HG03139 (cell line): ENCODE results near the gene SLC49A3.
"Not testable (repeated sequence)": the region's sequence is repeated elsewhere in the genome, so short reads cannot be mapped to it uniquely, and the experiment has no call there.

Experiments used
- ATAC-seq: cut with Tn5 transposase; IDR thresholded peaks from one replicate; pipeline ENCODE4 v1.9.1; 2021; ENCODE audit not compliant: unreplicated experiment

Gene SLC49A3

DNA sequence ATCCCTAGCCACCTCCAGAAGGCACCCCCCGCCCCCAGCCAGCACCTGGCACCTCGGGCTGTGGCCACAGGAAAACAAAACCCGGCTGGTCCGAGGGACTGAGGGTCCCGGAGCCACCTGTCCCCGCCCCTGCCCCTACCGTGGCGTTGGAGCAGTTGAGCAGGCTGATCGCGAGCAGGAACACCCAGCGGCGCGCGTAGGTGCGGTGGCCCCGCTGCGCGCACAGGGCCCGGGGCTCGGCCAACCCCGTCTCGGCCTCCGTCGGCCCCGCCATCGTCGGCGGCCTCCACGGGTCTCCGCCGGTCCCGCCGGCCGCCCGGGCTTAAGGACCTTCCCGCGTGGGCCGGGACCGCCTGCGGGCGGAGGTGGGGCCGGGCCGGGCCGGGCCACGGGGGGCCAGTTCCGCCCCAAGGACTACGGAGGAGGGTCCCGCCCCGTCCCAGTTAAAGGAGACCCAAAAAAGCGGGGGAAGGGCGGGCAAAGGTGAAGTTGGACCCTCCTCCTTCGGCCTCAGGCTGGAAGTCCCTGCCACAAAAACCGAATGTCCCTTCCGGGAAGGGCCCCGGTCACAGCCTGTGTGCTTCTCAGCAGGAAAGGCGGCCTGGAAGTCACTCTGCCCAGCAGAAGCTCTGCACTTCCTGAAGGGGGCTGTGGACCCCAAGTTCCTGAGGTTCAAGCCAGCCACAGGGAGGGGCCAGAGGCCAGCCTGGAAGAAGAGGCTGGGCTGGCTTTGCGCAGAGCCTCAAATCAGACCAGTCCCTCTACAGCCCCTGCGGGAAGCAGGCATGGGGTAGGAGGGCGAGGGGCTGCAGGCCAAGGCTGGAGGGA is at the start of gene SLC49A3:
TSS of gene SLC49A3 (minus strand) at position 298 of the 828 bp plus-strand sequence. CDS start at position 274, 24 bp downstream.
- ATAC-seq, result no peak

DNA sequence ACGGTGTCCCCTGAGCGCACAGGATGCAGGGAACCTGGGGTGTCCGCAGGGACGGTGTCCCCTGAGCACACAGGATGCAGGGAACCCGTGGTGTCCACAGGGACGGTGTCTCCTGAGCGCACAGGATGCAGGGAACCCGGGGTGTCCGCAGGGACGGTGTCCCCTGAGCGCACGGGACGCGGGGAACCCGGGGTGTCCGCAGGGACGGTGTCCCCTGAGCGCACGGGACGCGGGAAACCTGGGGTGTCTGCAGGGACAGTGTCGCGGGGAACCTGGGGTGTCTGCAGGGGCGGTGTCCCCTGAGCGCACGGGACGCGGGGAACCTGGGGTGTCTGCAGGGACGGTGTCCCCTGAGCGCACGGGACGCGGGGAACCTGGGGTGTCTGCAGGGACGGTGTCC is 47.6 kb upstream of the SLC49A3 start:
- ATAC-seq, result not testable (repeated sequence)

DNA sequence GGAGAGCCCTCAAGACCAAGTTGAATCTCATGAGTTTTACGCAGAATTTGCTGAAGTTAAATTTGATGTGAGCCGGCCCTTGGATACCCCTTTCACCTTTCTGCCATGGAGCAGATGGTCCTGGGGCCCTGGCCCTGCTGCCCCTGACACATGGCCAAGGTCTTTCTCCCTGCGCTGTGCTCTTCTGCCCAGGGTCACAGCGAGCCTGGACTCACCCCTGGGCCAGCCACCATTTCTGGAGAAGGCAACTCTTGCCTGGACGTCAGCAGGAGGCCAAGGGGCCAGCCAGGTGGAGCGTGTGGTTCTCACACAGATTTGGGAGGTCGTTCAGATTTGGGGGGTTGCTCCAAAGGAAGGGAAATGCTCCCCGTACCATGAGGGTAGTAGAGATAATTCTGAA is 46.6 kb upstream of the SLC49A3 start:
- no peak for ATAC-seq

DNA sequence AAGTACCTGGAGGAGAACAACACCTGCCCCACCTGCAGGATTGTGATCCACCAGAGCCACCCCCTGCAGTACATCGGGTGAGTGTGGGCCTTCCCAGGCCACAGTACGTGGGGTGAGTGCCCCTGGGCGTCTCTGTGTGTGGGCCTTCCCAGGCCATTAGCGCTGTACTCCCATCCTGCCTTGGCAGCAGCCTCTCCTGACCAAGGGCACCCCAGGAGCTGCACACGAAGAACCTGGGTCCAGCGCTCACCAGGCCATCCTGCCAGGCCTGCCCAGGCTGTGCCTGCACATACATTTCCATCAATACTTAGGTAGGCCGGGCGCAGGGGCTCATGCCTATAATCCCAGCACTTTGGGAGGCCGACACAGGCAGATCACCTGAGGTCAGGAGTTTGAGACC is 46.0 kb upstream of the SLC49A3 start:
- no peak for ATAC-seq

DNA sequence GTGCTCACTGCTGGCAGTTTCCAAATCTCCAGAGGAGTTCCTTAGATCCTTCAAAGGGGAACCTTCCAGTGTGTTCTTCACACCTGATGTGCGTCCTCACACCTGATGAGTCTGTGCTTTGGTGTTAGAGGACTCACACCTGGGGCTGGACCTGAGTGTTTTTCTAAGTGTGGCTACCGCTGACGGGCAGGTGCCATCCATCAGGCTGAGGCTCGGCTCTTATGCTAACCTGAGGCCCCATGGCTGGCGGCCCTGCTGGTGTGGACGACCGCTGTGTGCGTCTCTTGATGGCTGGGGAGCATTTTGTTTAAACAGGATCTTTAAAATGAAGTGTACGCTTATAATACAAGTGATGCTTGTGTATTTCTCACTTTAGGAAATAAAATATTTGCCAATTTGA is 45.1 kb upstream of the SLC49A3 start:
- no peak for ATAC-seq

DNA sequence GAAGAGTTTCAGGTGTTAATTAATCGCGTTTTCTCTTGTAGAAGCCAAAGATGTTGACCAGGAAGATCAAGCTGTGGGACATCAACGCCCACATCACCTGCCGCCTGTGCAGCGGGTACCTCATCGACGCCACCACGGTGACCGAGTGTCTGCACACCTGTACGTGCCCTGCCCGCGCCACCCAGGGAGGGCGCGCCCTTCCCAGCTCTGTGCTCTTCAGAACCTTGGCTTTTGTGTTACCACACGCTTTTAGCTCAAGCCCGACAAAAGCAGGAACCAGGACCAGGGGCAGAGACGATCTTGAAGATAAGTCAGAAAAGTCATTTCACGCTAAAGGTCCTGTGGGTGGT is 44.7 kb upstream of the SLC49A3 start:
- no peak for ATAC-seq

DNA sequence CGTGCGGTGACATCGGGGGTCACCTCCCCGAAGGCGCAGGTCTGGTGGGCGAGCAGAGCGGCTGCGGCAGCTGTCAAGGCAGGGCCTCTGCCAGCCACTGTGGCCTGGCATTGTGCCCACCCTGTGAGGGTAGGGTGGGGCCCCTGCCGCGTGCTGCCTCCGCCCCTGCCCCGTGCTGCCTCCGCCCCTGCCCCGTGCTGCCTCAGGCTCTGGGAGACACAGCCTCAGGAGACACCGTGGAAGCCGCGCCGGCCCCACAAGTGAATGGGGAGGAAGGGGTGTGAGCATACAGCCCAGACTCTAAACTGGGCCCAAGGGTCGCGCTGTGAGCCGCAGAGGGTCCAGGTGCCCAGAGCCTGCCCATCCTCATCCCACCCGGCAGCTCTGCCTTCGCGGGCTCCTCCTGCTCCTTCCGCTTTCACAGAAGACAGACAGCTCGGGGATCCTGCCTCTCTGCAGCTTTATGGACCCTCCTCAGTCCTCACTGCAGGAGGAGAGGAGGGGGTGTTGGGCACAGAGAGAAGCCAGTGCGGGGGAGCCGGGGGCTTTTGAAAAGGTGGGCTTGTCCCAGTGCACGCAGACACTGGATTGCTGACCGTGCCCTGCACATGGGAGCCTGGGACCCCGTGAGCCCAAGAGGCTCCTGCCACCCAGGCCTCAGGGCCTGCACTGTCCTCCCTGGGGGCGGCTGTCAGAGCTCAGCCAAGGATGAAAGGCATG is 44.1 kb upstream of the SLC49A3 start:
- ATAC-seq, result no peak

DNA sequence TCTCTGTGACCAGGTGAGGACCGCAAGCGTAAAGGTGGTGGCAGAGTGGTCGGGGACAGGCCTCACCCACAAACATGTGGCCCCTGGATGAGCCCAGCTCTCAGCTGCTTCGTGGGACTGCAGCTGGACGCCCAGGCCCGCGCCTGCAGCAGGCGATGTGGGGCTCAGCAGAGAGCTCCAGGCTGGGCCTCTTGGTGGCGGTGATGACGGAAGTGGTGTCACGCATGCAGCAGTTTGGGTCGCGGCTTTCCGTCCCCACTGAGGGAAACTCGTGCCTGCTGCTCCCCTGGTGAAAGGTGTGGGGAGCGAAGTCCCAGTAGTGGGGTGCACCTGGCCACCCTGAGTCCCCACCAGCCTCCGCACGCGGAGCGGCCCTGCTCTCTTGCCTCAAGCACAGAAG is 43.5 kb upstream of the SLC49A3 start:
- no peak for ATAC-seq

DNA sequence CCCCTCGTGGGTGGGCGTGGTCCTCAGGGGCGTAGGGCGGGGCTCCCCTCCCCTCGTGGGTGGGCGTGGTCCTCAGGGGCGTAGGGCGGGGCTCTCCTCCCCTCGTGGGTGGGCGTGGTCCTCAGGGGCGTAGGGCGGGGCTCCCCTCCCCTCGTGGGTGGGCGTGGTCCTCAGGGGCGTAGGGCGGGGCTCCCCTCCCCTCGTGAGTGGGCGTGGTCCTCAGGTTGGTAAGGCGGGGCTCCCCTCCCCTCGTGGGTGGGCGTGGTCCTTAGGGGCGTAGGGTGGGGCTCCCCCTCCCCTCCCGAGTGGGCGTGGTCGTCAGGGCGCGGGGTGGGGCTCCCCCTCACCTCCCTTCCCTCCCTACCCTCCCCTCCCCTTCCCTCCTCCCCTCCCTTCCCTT is 43.0 kb upstream of the SLC49A3 start:
- ATAC-seq, result not testable (repeated sequence)

DNA sequence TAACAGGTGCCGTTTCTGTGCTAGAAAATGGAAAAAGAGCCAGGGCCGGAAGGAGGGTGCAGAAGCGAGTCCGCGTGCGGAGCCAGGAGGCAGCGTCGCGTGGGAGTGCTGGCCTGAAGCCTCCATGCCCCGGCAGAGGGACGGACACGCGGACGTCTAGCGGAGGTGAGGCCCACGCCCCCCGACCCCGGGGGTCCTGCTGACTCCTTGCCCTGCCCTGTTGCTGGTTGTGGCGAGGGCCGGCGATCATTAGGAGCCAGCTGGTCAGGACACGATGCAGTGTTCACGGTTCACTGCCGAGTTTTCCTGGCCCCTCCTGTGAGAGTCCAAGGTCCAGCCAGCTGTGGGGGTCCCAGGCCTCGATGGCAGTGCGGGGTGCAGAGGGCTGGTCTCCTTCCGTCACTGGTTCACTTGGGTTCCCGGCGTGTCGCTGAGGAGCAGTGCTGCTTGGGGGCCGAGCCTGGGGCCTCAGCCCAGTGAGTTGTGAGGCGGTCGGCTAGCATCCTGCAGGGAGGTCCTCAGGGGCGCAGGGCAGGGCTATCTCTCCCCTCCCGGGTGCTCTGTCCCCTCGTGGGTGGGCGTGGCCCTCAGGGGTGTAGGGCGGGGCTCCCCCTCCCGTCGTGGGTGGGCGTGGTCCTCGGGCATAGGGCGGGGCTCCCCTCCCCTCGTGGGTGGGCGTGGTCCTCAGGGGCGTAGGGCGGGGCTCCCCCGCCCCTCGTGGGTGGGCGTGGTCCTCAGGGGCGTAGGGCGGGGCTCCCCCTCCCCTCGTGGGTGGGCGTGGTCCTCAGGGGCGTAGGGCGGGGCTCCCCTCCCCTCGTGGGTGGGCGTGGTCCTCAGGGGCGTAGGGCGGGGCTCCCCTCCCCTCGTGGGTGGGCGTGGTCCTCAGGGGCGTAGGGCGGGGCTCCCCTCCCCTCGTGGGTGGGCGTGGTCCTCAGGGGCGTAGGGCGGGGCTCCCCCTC is 42.3 kb upstream of the SLC49A3 start:
- ATAC-seq, result not testable (repeated sequence)

DNA sequence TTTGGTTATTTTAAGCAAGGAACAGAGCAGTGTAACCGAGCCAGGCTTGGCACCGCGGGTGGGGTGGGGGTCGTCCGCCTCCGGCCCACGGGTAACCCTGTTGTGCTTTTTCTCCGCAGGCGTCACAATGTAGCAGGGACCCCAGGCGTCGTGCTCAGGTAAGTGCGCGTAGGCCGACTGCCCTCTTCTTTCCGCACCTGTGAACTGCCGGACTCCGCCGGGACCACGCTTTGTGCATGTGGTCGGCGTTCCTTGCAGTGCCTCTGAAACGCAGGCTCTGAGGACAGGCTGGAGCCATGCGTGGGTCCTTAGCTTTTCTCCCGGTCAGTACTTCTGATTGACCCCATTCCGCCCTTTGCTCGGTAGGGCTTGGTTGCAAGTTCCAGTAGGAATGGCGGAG is 41.6 kb upstream of the SLC49A3 start:
- ATAC-seq, result no peak

DNA sequence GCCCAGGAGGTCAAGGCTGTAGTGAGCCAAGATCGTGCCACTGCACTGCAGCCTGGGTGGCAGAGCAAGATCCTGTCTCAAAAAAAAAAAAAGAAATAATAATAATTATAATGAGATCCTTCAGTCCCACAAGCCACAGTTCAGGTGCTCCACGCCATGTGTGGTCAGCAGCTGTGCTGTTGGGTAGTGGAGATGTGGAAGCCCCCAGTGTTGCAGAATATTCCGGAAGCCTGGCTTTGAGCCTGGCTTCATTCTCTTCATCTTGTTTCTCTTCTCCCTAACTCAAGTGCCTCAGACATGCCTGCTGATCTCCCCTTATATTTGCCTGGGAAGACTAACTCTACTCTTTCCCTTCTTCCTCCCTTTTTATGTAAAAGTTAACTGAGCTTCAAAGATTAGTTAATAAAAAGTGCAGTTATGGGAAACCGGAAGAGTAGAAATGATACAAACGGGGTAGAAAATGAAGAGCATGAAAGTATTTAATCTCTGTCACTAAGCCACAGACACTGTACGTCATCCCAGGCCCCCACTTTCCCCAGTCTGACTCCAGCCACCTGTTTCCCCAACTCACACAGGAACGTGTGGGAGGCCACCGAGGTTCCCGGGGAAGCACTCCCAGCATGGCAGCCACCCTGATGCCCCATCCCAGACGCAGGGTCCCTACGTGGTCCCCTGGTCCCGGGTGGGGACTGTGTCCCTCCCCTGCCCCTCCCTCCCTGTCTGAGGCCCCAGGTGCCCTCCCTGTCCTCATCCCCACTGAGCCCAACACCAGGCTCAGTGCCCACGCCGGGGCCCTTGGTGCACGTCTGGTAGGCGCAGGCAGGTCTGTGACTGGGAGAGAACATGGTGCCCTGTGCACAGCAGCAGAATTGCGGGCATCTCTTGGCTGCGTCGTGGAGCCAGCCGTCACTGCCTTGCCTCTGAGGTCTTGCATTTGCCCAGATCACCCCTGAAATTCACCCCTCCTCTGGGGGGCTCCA is 40.7 kb upstream of the SLC49A3 start:
- no peak for ATAC-seq

DNA sequence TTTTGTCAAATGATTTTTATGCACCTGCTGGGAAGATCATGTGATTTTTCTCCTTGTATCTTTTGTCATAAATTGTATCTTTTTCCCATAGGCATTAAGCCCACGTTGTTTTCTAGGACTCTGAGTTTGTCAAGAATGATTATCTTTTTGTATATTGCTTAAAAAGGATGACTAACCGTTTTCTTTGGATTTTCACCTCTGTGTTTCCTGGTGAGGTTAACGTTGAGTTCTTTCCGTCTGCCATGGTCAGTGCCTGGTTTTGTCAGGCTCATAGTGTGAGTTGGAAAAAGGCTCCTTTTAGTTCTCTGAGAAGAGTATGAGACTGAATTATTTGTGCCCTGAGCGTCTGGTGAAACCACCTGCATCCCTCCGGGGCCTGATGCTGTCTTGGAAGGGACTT is 38.6 kb upstream of the SLC49A3 start:
- ATAC-seq, result no peak

DNA sequence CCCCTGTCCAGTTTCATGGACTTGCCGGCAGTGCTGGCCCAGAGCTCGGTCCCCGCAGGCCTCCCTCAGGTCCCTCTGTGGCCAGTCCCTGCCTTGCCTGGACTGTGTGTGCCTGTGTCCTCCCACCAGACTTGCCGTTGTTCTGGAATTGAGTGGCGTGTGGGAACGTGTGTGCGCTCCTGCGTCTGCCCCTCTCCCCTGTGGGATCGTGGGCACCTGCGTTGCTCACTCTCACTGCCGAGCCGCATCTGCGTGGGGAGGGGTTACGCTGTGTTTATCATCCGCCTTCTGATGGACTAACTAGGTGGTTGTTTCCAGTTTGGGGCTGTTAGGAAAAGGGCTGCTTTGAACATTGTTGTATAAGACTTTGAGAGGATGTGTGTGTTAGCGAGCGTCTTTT is 37.9 kb upstream of the SLC49A3 start:
- no peak for ATAC-seq

DNA sequence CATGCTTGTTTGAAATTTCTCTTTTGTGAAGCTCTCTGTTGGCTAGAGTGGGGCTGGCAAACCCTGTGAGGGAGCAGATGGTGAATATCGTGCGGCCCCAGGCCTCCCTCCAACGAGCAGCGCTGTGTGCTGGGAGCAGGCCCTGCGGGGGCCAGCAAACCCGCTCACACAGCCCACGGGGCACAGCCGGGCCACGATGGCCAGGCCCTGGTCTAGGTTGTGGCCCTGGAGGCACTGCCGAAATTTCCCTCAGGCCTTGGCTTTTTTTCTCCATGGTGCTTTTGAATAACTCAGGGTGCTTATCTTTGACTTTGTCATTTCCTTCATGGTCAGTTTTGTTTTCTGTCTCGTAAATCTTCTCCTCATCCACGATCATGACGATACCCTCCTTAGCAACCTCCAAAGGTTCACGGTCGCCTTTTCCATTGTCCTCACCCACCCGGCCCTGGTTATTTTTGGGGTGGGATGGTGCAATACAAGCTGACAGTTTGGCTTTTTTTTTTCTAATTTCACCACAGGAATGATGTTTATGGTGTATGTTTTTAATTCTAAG is 37.4 kb upstream of the SLC49A3 start:
- no peak for ATAC-seq

DNA sequence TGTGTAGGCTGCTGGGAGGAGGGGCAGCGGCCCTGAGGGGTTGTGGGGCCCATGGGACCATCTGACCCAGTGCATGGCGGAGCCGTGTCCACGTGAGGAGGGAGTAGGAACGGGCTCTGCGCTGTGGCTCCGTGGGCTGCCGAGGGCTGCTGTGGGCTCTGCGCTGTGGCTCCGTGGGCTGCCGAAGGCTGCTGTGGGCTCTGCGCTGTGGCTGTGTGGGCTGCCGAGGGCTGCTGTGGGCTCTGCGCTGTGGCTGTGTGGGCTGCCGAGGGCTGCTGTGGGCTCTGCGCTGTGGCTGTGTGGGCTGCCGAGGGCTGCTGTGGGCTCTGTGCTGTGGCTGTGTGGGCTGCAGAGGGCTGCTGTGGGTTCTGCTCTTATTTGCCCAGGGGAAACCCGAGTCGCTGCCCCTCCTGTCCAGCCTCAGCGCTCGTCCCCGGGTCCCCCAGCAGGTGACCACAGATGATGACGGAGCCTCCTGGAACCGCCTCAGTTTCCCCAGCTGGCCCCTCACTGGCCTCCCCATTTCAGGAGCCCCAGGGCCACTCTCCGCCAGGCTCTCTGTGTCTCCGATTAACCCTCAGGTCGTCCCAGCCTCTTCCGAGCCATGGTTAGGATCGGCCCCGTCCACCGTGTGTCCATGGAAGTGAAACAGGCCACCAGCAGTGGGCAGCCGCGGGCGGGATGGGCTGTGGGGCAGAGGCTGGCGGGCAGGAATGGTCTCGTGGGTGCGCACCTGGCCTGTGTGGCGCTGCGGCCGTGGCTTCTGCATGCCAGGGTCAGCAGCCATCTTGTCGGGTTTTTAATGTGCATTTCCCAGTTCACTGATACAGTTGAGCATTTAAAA is 36.7 kb upstream of the SLC49A3 start:
- no peak for ATAC-seq

DNA sequence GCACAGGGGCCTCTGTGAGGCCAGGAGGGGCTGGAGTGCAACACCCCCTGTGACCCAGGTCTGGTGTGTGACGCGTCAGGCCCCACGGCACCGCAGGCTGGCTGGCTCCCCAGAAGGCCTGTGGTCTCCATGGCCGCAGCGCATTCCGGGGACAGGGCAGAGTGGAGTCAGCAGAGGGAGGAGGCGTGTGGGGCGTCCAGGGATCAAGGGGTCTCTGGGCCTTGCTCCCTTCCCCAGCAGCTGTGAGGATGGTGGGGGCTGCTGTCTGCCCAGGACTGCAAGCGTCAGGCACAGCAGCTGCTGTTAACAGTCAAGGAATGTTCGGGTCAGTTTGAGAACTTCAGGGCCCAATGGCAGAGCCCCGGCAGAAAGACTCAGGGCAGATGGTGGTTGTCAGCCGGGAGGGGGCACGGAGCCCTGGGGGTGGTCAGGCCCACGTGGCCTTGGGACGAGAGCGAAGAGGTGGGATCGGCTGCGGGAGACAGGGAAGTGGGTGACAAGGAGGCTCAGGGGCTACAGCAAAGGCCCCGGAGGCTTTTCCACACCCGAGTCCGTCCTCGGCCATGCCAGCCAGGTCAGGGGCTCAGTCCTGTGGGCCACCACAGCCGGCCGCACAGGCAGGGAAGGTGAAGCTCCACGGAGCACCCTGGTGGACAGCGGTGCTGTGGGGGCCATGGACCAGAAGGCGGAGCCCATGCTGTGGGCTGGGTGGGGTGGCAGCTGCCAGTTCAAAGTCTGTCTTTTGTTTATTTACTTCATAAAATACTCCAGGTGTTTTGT is 35.0 kb upstream of the SLC49A3 start:
- ATAC-seq, result no peak

DNA sequence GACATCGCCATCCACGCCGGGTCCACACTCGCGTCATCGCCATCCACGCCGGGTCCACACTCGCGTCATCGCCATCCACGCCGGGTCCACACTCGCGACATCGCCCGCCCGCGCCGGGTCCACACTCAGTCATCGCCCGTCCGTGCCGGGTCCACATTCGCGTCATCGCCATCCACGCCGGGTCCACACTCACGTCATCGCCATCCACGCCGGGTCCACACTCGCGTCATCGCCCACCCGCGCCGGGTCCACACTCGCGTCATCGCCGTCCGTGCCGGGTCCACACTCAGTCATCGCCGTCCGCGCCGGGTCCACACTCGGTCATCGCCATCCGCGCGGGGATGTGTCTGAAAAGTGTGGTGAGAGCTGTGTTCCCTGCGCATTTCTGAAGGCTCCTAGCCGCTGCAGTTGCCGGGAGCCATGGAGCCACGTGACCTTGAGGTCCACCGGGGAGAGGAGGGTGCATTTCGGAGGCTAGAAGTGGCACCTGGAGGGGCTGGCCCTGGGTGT is 34.0 kb upstream of the SLC49A3 start:
- no peak for ATAC-seq
